Measurements from ENCODE around the gene PSD4.

The PSD4 gene

GRCh38 chr2:113215056-113215455 is 41.3 kb downstream of the PSD4 start:
- no peak overlapping the region for H3K4me3 ChIP-seq (ENCODE audit: low read depth in 1 of 2, low read length in 2 of 2)
- H3K4me1 ChIP-seq (ENCODE audit: control insufficient read depth in 1 of 2, insufficient read depth in 2 of 2, low read length in 2 of 2): peaks cover 33 to 39% of the 10 kb centered on the region in 2 donors
- no peak overlapping the region for H3K27ac ChIP-seq (ENCODE audit: low read depth, low read length)

DNA sequence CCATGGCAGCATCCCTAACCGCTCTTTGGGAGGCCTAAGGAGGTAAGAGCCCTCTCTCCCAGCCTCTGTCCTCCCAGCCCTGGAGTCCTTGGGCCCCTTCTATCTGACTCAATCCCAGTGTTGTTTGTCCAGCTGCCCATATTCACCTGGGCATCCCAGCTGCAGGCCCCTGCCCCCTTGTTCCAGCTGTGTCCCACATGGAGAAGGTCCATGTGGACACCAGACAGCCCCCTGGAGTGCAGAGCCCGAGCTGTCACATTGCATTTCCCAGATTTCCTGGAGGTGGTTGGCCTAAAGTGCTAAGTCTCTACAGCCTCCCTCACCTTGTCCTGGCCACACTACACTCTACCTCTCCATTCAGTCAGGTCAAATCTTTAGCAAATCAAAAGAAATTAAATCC is 42.5 kb downstream of the PSD4 start:
- Histone ChIP-seq H3K36me3 (ENCODE audit: control insufficient read depth in 1 of 2, insufficient read depth in 2 of 2, low read length in 2 of 2) (no peaks in the 10 kb centered on the region), H3K27ac (ENCODE audit: low read depth, low read length) (no peak overlapping the region)

More at GRCh38 chr2:113215056-113215455, 41.3 kb downstream of the PSD4 start:
- H3K9me3 ChIP-seq (ENCODE audit: control insufficient read depth in 1 of 2, low read length in 2 of 2): no peaks in the 10 kb centered on the region
- no peak overlapping the region for H3K9ac ChIP-seq (ENCODE audit: low read depth in 1 of 2, low read length in 2 of 2)
- H3K36me3 ChIP-seq (ENCODE audit: control insufficient read depth in 1 of 2, insufficient read depth in 2 of 2, low read length in 2 of 2): no peaks in the 10 kb centered on the region
- H3K27me3 ChIP-seq (ENCODE audit: control insufficient read depth in 1 of 2, insufficient read depth in 2 of 2, low read length in 2 of 2): no peaks in the 10 kb centered on the region

GRCh38 chr2:113216891-113217454 is 43.2 kb downstream of the PSD4 start:
- Histone ChIP-seq H3K4me3 (ENCODE audit: low read depth in 1 of 2, low read length in 2 of 2) (no peak overlapping the region), H3K9ac (ENCODE audit: low read depth in 1 of 2, low read length in 2 of 2) (no peak overlapping the region), H3K27ac (ENCODE audit: low read depth, low read length) (peak overlapping the region; percentile 76), H3K4me1 (ENCODE audit: control insufficient read depth in 1 of 2, insufficient read depth in 2 of 2, low read length in 2 of 2) (peaks cover 45 to 52% of the 10 kb centered on the region in 2 donors), H3K27me3 (ENCODE audit: control insufficient read depth in 1 of 2, insufficient read depth in 2 of 2, low read length in 2 of 2) (no peaks in the 10 kb centered on the region), H3K9me3 (ENCODE audit: control insufficient read depth in 1 of 2, low read length in 2 of 2) (no peaks in the 10 kb centered on the region), H3K36me3 (ENCODE audit: control insufficient read depth in 1 of 2, insufficient read depth in 2 of 2, low read length in 2 of 2) (no peaks in the 10 kb centered on the region)

More for the DNA sequence above, 42.5 kb downstream of the PSD4 start:
- no peaks in the 10 kb centered on the region for H3K9me3 ChIP-seq (ENCODE audit: control insufficient read depth in 1 of 2, low read length in 2 of 2)
- no peaks in the 10 kb centered on the region for H3K27me3 ChIP-seq (ENCODE audit: control insufficient read depth in 1 of 2, insufficient read depth in 2 of 2, low read length in 2 of 2)
- H3K4me1 ChIP-seq (ENCODE audit: control insufficient read depth in 1 of 2, insufficient read depth in 2 of 2, low read length in 2 of 2): peaks cover 44 to 50% of the 10 kb centered on the region in 2 donors
- no peak overlapping the region for H3K4me3 ChIP-seq (ENCODE audit: low read depth in 1 of 2, low read length in 2 of 2)
- H3K9ac ChIP-seq (ENCODE audit: low read depth in 1 of 2, low read length in 2 of 2): no peak overlapping the region

DNA sequence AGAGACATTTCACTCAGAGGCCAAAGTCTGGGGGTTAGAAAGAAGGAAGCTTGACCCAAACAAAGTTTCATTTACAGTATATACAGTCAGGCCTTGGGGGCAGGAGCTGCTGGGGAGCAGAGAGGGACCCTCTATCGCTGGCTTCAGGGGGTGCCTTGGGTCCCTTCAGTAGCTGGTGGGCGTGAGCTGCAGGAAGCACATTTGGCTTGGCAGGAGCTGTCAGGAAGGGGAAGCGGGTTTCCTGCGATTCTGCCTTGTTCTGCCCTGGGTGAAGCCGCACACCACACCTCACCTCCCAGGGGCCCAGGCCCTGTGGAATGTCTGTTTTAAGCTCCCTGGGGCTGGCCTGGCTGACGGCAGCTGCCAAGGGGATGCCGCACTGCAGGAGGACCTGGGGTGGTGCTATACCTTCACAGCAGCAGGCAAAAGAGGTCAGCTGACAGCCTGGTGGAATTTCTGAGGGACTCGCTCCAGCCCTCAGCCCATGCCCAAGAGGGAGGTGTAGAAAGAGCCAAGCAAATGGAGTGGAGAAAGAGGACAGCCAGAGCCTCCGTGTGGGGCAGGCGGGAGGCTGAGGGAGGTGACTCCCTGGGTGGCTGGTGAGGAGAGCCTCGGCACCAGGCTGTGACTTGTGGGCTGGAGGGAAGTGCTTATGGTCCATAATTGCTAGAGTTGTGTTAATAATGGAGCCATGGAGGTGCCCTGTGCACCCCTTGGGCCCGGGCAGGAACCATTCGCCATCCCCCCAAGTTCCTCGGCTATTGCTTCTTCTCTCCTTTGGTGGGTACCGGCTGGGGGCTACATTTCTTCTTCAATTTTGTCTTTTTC is 43.9 kb downstream of the PSD4 start:
- H3K9ac ChIP-seq (ENCODE audit: low read depth in 1 of 2, low read length in 2 of 2): peak overlapping the region in 1 of 2 donors; percentile 45
- H3K4me3 ChIP-seq (ENCODE audit: low read depth in 1 of 2, low read length in 2 of 2): no peak overlapping the region
- H3K36me3 ChIP-seq (ENCODE audit: control insufficient read depth in 1 of 2, insufficient read depth in 2 of 2, low read length in 2 of 2): no peaks in the 10 kb centered on the region
- H3K4me1 ChIP-seq (ENCODE audit: control insufficient read depth in 1 of 2, insufficient read depth in 2 of 2, low read length in 2 of 2): peaks cover 45 to 52% of the 10 kb centered on the region in 2 donors
- no peaks in the 10 kb centered on the region for H3K27me3 ChIP-seq (ENCODE audit: control insufficient read depth in 1 of 2, insufficient read depth in 2 of 2, low read length in 2 of 2)
- H3K27ac ChIP-seq (ENCODE audit: low read depth, low read length): peak overlapping the region; percentile 76
- H3K9me3 ChIP-seq (ENCODE audit: control insufficient read depth in 1 of 2, low read length in 2 of 2): no peaks in the 10 kb centered on the region

GRCh38 chr2:113218283-113219091 is 44.7 kb downstream of the PSD4 start:
- Histone ChIP-seq H3K9me3 (ENCODE audit: control insufficient read depth in 1 of 2, low read length in 2 of 2) (no peaks in the 10 kb centered on the region), H3K27ac (ENCODE audit: low read depth, low read length) (peak overlapping the region; percentile 76), H3K4me1 (ENCODE audit: control insufficient read depth in 1 of 2, insufficient read depth in 2 of 2, low read length in 2 of 2) (peaks cover 45 to 50% of the 10 kb centered on the region in 2 donors), H3K27me3 (ENCODE audit: control insufficient read depth in 1 of 2, insufficient read depth in 2 of 2, low read length in 2 of 2) (no peaks in the 10 kb centered on the region), H3K9ac (ENCODE audit: low read depth in 1 of 2, low read length in 2 of 2) (peak overlapping the region in 1 of 2 donors; percentile 45), H3K4me3 (ENCODE audit: low read depth in 1 of 2, low read length in 2 of 2) (no peak overlapping the region), H3K36me3 (ENCODE audit: control insufficient read depth in 1 of 2, insufficient read depth in 2 of 2, low read length in 2 of 2) (no peaks in the 10 kb centered on the region)

- no peaks in the 10 kb centered on the region for H3K36me3 ChIP-seq (ENCODE audit: control insufficient read depth in 1 of 2, insufficient read depth in 2 of 2, low read length in 2 of 2)
- no peak overlapping the region for H3K4me3 ChIP-seq (ENCODE audit: low read depth in 1 of 2, low read length in 2 of 2)
- no peaks in the 10 kb centered on the region for H3K9me3 ChIP-seq (ENCODE audit: control insufficient read depth in 1 of 2, low read length in 2 of 2)
- peaks cover 45 to 50% of the 10 kb centered on the region in 2 donors for H3K4me1 ChIP-seq (ENCODE audit: control insufficient read depth in 1 of 2, insufficient read depth in 2 of 2, low read length in 2 of 2)
- H3K9ac ChIP-seq (ENCODE audit: low read depth in 1 of 2, low read length in 2 of 2): peak overlapping the region in 1 of 2 donors; percentile 13
- H3K27me3 ChIP-seq (ENCODE audit: control insufficient read depth in 1 of 2, insufficient read depth in 2 of 2, low read length in 2 of 2): no peaks in the 10 kb centered on the region
- H3K27ac ChIP-seq (ENCODE audit: low read depth, low read length): peak overlapping the region; percentile 54
Measured at GRCh38 chr2:113219092-113219441, 45.3 kb downstream of the PSD4 start.

DNA sequence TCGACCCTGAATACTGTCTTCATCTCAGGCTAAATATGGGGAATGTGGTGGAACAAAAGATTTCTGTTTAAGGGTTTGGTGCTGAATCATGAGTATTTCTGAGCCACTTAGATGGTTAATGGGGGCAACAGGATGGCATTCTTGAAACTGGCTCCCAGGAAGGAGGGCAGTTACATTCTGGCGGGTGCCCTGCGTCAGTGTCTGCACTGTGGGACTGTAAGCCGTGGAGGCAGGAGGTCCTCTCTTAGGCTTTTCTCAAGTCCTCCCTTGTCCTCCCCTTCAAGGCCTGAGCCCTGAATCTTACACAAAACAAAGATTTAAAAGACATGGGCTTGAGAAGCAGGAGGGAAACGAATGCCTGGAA is 45.7 kb downstream of the PSD4 start:
- Histone ChIP-seq H3K36me3 (ENCODE audit: control insufficient read depth in 1 of 2, insufficient read depth in 2 of 2, low read length in 2 of 2) (no peaks in the 10 kb centered on the region), H3K27ac (ENCODE audit: low read depth, low read length) (peak overlapping the region; percentile 54), H3K4me1 (ENCODE audit: control insufficient read depth in 1 of 2, insufficient read depth in 2 of 2, low read length in 2 of 2) (peaks cover 45 to 50% of the 10 kb centered on the region in 2 donors), H3K9me3 (ENCODE audit: control insufficient read depth in 1 of 2, low read length in 2 of 2) (no peaks in the 10 kb centered on the region), H3K9ac (ENCODE audit: low read depth in 1 of 2, low read length in 2 of 2) (peak overlapping the region in 1 of 2 donors; percentile 13), H3K27me3 (ENCODE audit: control insufficient read depth in 1 of 2, insufficient read depth in 2 of 2, low read length in 2 of 2) (no peaks in the 10 kb centered on the region), H3K4me3 (ENCODE audit: low read depth in 1 of 2, low read length in 2 of 2) (no peak overlapping the region)

GRCh38 chr2:113219889-113220641 is 46.3 kb downstream of the PSD4 start:
- Histone ChIP-seq H3K9me3 (ENCODE audit: control insufficient read depth in 1 of 2, low read length in 2 of 2) (no peaks in the 10 kb centered on the region), H3K4me3 (ENCODE audit: low read depth in 1 of 2, low read length in 2 of 2) (no peak overlapping the region), H3K27ac (ENCODE audit: low read depth, low read length) (peak overlapping the region; percentile 54)

GRCh38 chr2:113220970-113221708 is 47.4 kb downstream of the PSD4 start:
- H3K9ac ChIP-seq (ENCODE audit: low read depth in 1 of 2, low read length in 2 of 2): no peak overlapping the region
- H3K4me1 ChIP-seq (ENCODE audit: control insufficient read depth in 1 of 2, insufficient read depth in 2 of 2, low read length in 2 of 2): peaks cover 45 to 50% of the 10 kb centered on the region in 2 donors
- H3K27ac ChIP-seq (ENCODE audit: low read depth, low read length): no peak overlapping the region
- H3K27me3 ChIP-seq (ENCODE audit: control insufficient read depth in 1 of 2, insufficient read depth in 2 of 2, low read length in 2 of 2): no peaks in the 10 kb centered on the region
- H3K9me3 ChIP-seq (ENCODE audit: control insufficient read depth in 1 of 2, low read length in 2 of 2): no peaks in the 10 kb centered on the region
- H3K36me3 ChIP-seq (ENCODE audit: control insufficient read depth in 1 of 2, insufficient read depth in 2 of 2, low read length in 2 of 2): no peaks in the 10 kb centered on the region
- H3K4me3 ChIP-seq (ENCODE audit: low read depth in 1 of 2, low read length in 2 of 2): no peak overlapping the region

More at GRCh38 chr2:113219889-113220641, 46.3 kb downstream of the PSD4 start:
- H3K36me3 ChIP-seq (ENCODE audit: control insufficient read depth in 1 of 2, insufficient read depth in 2 of 2, low read length in 2 of 2): no peaks in the 10 kb centered on the region
- H3K4me1 ChIP-seq (ENCODE audit: control insufficient read depth in 1 of 2, insufficient read depth in 2 of 2, low read length in 2 of 2): peaks cover 45 to 50% of the 10 kb centered on the region in 2 donors
- H3K9ac ChIP-seq (ENCODE audit: low read depth in 1 of 2, low read length in 2 of 2): peak overlapping the region in 1 of 2 donors; percentile 13
- no peaks in the 10 kb centered on the region for H3K27me3 ChIP-seq (ENCODE audit: control insufficient read depth in 1 of 2, insufficient read depth in 2 of 2, low read length in 2 of 2)
